ENCODE measurements around the gene GPI. TPM values are rescaled to one million over a fixed set of nuclear protein-coding genes. Genes with fewer than 3 reads are reported as not detected.

GPI gene
- total and polyA plus RNA-seq, 2 of the 8 experiments (the other 6 are each of a cell fraction or from before 2014, with no cell fraction given) = 171 to 360 TPM

GRCh38 chr19:34320277-34320676, 44.7 kb upstream of the GPI start (continued):
- no peak for TF ChIP-seq POLR2A (IDR thresholded peaks at IDR 0.05; ENCODE audit: control extremely low read depth in 1 of 2, low read depth in 2 of 2, low read length in 2 of 2)
- no peak for TF ChIP-seq SAP30 (IDR thresholded peaks at IDR 0.05; ENCODE audit: insufficient read depth, insufficient replicate concordance, low read length)
